DND-41 (cell line): ENCODE results near the gene CLSTN2.

Experiments
- ATAC-seq: fragments of 200-7000 bp; cut with Tn5 transposase; 3 replicates; pipeline ENCODE4 v1.9.1; 2021; ENCODE audit warnings: low read depth; ENCODE audit not compliant: insufficient read depth
- DNase-seq: peaks from one replicate; pipeline ENCODE4 v3.0.0-alpha.2; 2020
- H2AFZ ChIP-seq: 2 replicates; pipeline ENCODE4 v1.6.0; 2012; ENCODE audit warnings: low read depth, low read length
- H3K27ac ChIP-seq: 2 replicates; pipeline ENCODE4 v1.5.1; 2012; ENCODE audit warnings: low read length, inconsistent platforms
- H3K27me3 ChIP-seq: fragments of 200-600 bp; sonication (generic); 2 replicates; pipeline ENCODE4 v1.6.0; 2012; ENCODE audit warnings: low read length, mild to moderate bottlenecking, inconsistent platforms; ENCODE audit not compliant: insufficient read depth, poor library complexity
- H3K36me3 ChIP-seq: 2 replicates; pipeline ENCODE4 v1.5.1; 2012; ENCODE audit warnings: low read length, inconsistent platforms; ENCODE audit not compliant: insufficient read depth
- H3K4me1 ChIP-seq: 2 replicates; pipeline ENCODE4 v1.5.1; 2012; ENCODE audit warnings: mild to moderate bottlenecking, low read length; ENCODE audit not compliant: insufficient read depth
- H3K4me2 ChIP-seq: 2 replicates; pipeline ENCODE4 v1.6.0; 2012; ENCODE audit warnings: mild to moderate bottlenecking, moderate library complexity, low read length, inconsistent platforms; ENCODE audit not compliant: insufficient read depth
- H3K4me3 ChIP-seq, 2 experiments: fragments of 200-600 bp in 1 of 2; shearing (Covaris generic) in 1 of 2; 2 replicates each; pipeline ENCODE4 v1.5.1; 2012 to 2016; ENCODE audit warnings: inconsistent platforms in 2 of 2, low read length in 2 of 2, mild to moderate bottlenecking in 2 of 2, low read depth in 1 of 2, moderate library complexity in 1 of 2
- H3K79me2 ChIP-seq: 2 replicates; pipeline ENCODE4 v1.6.0; 2012; ENCODE audit warnings: low read length, inconsistent platforms; ENCODE audit not compliant: insufficient read depth
- H3K9ac ChIP-seq: 2 replicates; pipeline ENCODE4 v1.6.0; 2012; ENCODE audit warnings: low read depth, mild to moderate bottlenecking, inconsistent platforms, low read length, moderate library complexity
- H3K9me3 ChIP-seq: 2 replicates; pipeline ENCODE4 v1.5.1; 2012; ENCODE audit warnings: low read length, moderate library complexity, mild to moderate bottlenecking, inconsistent platforms; ENCODE audit not compliant: insufficient read depth, severe bottlenecking
- H4K20me1 ChIP-seq: 2 replicates; pipeline ENCODE4 v1.6.0; 2012; ENCODE audit warnings: low read length; ENCODE audit not compliant: insufficient read depth
- CTCF ChIP-seq: IDR thresholded peaks from 2 replicates; pipeline ENCODE4 v1.5.1; 2012; ENCODE audit warnings: borderline replicate concordance, low read length, moderate library complexity, mild to moderate bottlenecking; ENCODE audit not compliant: poor library complexity, severe bottlenecking; ENCODE audit errors: extremely low read depth
- EZH2 ChIP-seq: IDR thresholded peaks from 3 replicates; pipeline ENCODE4 v1.6.1; 2012; ENCODE audit warnings: borderline replicate concordance, low read depth, mild to moderate bottlenecking, moderate library complexity, low read length, inconsistent platforms; ENCODE audit not compliant: severe bottlenecking

Gene CLSTN2

DNA sequence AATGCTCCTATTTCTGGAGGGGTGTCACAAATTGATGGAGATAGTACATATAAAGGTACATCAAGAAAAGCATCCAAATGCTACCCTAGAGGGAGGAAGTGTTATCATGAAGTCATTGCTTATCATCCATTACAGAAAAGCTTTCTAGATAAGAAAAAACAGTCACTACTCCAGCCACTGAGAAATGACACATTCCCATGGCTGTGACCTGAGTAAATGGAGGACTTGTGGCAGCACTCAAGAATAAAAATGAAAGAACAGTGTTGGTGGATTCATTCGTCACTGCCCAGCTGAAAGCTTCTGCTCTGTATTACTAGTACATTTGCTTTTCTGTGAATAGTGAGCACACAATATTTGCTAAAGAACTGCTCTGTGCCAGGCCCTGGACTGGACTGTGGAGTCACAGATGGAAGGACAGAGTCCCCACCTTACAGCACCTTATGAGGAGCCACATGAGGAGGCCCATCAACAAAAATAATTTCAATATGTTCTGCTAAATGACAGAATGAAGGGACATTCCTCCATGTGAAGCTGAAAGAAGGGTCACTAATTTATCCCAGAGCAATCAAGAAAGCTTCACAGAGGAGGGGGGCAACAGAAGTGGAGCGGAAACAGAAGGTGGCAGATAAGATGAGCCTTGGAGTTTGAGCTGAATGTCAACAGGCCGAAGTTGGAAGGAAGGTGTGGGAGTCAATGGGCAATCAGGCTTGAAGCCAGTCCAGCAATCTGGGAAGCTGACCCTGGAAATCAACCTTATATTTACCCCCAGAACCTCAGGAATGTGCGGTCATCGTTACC lies 399.3 kb downstream of the CLSTN2 start:
- Histone ChIP-seq H3K4me3 (no peak overlapping the region), H3K27ac (no peak overlapping the region), H2AFZ (no peak overlapping the region), H3K9ac (no peak overlapping the region), H3K4me1 (no peaks in the 10 kb centered on the region), H3K27me3 (peaks cover 22% of the 10 kb centered on the region), H3K79me2 (no peaks in the 10 kb centered on the region), H4K20me1 (no peaks in the 10 kb centered on the region), H3K9me3 (no peaks in the 10 kb centered on the region), H3K36me3 (no peaks in the 10 kb centered on the region), H3K4me2 (no peak overlapping the region)
- TF ChIP-seq EZH2 (no peak), CTCF (no peak)
- ATAC-seq = no peak
- DNase-seq = no peak

DNA sequence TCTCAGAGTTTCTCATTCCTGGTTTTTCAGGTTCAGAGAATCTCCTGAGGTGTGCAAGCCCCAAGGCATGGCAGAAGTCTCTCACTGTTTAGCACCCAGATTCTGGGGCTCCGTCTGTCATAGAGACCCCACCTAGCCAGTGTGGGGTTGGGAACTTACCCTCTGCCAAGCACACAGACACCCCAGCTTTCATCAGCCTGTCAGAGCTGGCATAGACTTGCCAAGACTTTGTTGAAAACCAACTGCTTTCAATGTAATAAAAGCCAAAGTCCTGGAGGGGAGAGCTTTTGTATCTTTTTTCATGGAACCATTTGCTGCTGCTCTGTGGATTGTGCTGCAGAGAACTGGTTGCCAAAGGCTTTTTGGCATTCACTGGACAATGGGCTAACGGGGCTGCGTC lies 401.5 kb downstream of the CLSTN2 start:
- Histone ChIP-seq H4K20me1 (no peaks in the 10 kb centered on the region), H2AFZ (no peak overlapping the region), H3K9ac (no peak overlapping the region), H3K27ac (no peak overlapping the region), H3K36me3 (no peaks in the 10 kb centered on the region), H3K4me2 (no peak overlapping the region), H3K4me1 (no peaks in the 10 kb centered on the region), H3K4me3 (no peak overlapping the region), H3K79me2 (no peaks in the 10 kb centered on the region), H3K9me3 (no peaks in the 10 kb centered on the region), H3K27me3 (peaks cover 25% of the 10 kb centered on the region)
- TF ChIP-seq EZH2 (no peak), CTCF (no peak)
- no peak for DNase-seq
- no peak for ATAC-seq

GRCh38 chr3:140338916-140339315 lies 403.9 kb downstream of the CLSTN2 start:
- DNase-seq (no peak), ATAC-seq (no peak)
- H2AFZ ChIP-seq = no peak overlapping the region
- no peaks in the 10 kb centered on the region for H3K79me2 ChIP-seq
- H3K27me3 ChIP-seq = peaks cover 27% of the 10 kb centered on the region
- H3K4me3 ChIP-seq = no peak overlapping the region
- no peak overlapping the region for H3K4me2 ChIP-seq
- TF ChIP-seq EZH2 (no peak), CTCF (no peak)
- H3K4me1 ChIP-seq = no peaks in the 10 kb centered on the region
- H4K20me1 ChIP-seq = no peaks in the 10 kb centered on the region
- H3K36me3 ChIP-seq = no peaks in the 10 kb centered on the region
- no peaks in the 10 kb centered on the region for H3K9me3 ChIP-seq
- no peak overlapping the region for H3K27ac ChIP-seq
- H3K9ac ChIP-seq = no peak overlapping the region

DNA sequence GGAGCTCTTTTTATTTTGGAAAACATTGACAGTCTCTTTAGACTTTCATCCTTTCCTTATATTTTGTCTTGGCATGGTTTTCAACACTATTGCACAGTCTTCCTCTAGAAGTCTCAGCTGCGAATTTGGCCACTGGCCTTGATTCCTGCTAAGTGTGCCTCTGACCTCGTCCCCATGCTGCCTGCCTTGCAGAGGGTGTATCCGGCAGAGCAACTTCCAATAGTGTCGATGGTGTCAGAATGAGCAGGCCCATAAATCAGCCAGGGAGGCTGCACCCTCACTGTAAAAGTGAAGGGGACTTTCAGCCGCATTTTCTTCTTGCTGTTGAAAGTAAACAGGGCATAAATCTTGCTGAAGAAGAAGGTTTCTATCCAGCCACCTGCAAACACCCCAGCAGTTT lies 406.2 kb downstream of the CLSTN2 start:
- H3K4me1 ChIP-seq = no peaks in the 10 kb centered on the region
- H2AFZ ChIP-seq = no peak overlapping the region
- no peaks in the 10 kb centered on the region for H4K20me1 ChIP-seq
- H3K9me3 ChIP-seq = no peaks in the 10 kb centered on the region
- no peaks in the 10 kb centered on the region for H3K36me3 ChIP-seq
- H3K27me3 ChIP-seq = peaks cover 30% of the 10 kb centered on the region
- no peak overlapping the region for H3K4me3 ChIP-seq
- H3K4me2 ChIP-seq = no peak overlapping the region
- ATAC-seq (no peak), DNase-seq (no peak)
- no peak overlapping the region for H3K27ac ChIP-seq
- H3K9ac ChIP-seq = no peak overlapping the region
- TF ChIP-seq CTCF (no peak), EZH2 (no peak)
- no peaks in the 10 kb centered on the region for H3K79me2 ChIP-seq
